Activated naive CD8-positive, alpha-beta T cell treated with anti-CD3 and anti-CD28 coated beads, Interleukin-2, amount 10 ng/mL, durations not matched to agents 7 days and 5 days (primary cell): ENCODE data around the gene ZFYVE21. TPM values are rescaled to one million over a fixed set of nuclear protein-coding genes. Genes with fewer than 3 reads are reported as not detected.

Experiments used
- ATAC-seq: fragments of 150-1000 bp; cut with Tn5 transposase; one replicate; pipeline ENCODE4 v1.10.0; 2021; ENCODE audit warnings: low read depth, moderate library complexity
- POLR2A ChIA-PET: fragments of 350-600 bp; sonication (Branson Sonifier 250); formaldehyde crosslinking; loops from one replicate; lab custom pipeline; 2021; ENCODE audit warnings: antibody characterized with exemption; lab: Charles Lee
- DNase-seq: peaks from one replicate; pipeline ENCODE4 v3.0.0; 2021
- H3K27ac Mint-ChIP-seq: one replicate; pipeline ENCODE4 v1.8.0; 2022; ENCODE audit warnings: mild to moderate bottlenecking, mixed read lengths
- H3K27me3 Mint-ChIP-seq: one replicate; pipeline ENCODE4 v1.8.0; 2022; ENCODE audit warnings: mild to moderate bottlenecking, moderate library complexity, mixed read lengths
- H3K36me3 Mint-ChIP-seq: one replicate; pipeline ENCODE4 v1.8.0; 2021; ENCODE audit warnings: mild to moderate bottlenecking, mixed read lengths
- H3K4me1 Mint-ChIP-seq: one replicate; pipeline ENCODE4 v1.8.0; 2021; ENCODE audit warnings: mixed read lengths
- H3K4me3 Mint-ChIP-seq: one replicate; pipeline ENCODE4 v1.8.0; 2022; ENCODE audit warnings: mild to moderate bottlenecking, moderate library complexity, mixed read lengths
- H3K9me3 Mint-ChIP-seq: one replicate; pipeline ENCODE4 v1.8.0; 2021; ENCODE audit warnings: mixed read lengths
- total RNA-seq, 2 experiments: library from RNA; stranded (reverse); gene quantifications; one replicate each; pipeline ENCODE4 v1.2.3, GENCODE V29; 2021

Gene ZFYVE21
- total RNA-seq, 2 experiments from 2014 or later: 18.5 to 19.5 TPM

DNA sequence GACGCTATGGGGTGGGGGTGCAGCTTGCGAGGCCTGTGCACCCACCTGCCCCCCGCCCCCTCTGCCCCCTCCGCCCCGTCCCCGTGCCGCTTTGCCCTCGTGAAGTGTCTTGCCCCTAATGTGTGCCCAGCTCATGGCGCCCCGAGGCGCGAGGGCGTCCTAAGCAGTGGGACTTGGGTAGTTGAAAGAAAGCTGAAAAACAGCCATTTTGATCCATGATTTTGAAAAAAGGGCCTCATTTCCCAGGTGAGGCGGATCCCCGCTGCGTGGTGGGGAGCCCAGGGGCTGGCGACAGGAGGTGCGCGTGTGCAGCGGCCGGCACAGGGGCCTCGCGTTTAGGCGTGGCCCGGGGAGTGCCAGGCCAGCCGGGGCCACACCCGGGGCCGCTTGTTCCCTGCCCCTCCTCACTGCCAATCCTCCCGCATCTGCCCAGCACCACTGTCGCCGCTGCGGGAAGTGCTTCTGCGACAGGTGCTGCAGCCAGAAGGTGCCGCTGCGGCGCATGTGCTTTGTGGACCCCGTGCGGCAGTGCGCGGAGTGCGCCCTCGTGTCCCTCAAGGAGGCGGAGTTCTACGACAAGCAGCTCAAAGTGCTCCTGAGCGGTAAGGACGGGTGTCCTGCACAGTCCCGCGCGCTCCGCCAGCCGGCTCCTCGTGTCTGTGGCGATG, 11.8 kb downstream of the ZFYVE21 start:
- no peak for ATAC-seq

DNA sequence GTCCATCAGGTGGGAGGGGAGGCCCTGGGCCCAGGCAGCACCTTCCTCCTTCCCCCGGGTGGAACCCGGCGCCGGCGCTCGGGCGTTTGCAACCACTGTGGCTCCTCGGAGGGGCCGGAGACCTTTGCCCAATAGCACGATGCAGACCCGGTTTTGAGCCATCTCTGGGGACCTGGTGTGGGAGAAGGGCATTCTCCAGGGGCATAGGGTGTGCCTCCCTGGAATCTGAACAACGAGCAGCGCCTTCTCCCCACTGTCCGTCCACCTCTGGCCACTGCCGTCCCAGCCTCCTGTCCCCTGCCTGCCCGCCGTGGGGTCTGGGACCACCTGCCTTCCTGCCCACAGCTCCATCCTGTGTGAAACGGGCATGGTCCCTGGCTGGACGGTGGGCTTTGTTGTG, 12.5 kb downstream of the ZFYVE21 start:
- no peak overlapping the region for H3K27ac Mint-ChIP-seq
- H3K4me1 Mint-ChIP-seq: no peaks in the 10 kb centered on the region
- H3K9me3 Mint-ChIP-seq: no peaks in the 10 kb centered on the region
- POLR2A ChIA-PET: no interaction called here
- DNase-seq (no peak), ATAC-seq (no peak)
- no peaks in the 10 kb centered on the region for H3K36me3 Mint-ChIP-seq
- no peaks in the 10 kb centered on the region for H3K27me3 Mint-ChIP-seq
- no peak overlapping the region for H3K4me3 Mint-ChIP-seq

More for the DNA sequence above, 11.8 kb downstream of the ZFYVE21 start:
- Mint-ChIP-seq H3K4me3 (no peak overlapping the region), H3K36me3 (no peaks in the 10 kb centered on the region), H3K4me1 (no peaks in the 10 kb centered on the region), H3K9me3 (no peaks in the 10 kb centered on the region), H3K27ac (no peak overlapping the region), H3K27me3 (no peaks in the 10 kb centered on the region)
- POLR2A ChIA-PET: no interaction called here
- no peak for DNase-seq

DNA sequence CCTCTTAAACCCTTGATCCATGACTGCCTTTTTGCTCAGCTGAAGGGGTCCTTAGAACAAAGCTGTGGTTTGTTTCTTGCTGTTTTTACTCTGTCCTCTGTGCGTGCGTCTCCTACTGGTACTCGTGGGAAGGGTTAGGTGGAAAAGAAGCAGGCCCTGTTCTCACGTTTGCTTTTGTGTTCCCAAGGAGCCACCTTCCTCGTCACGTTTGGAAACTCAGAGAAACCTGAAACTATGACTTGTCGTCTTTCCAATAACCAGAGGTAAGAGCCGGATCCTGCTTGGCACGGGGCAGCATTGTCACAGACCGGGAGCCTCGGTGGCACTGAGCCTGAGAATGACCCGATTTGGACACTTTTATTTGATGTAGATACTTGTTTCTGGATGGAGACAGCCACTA, 13.1 kb downstream of the ZFYVE21 start:
- Mint-ChIP-seq H3K27me3 (no peaks in the 10 kb centered on the region), H3K27ac (no peak overlapping the region), H3K36me3 (no peaks in the 10 kb centered on the region), H3K4me3 (no peak overlapping the region), H3K9me3 (no peaks in the 10 kb centered on the region), H3K4me1 (no peaks in the 10 kb centered on the region)
- DNase-seq (no peak), ATAC-seq (no peak)
- POLR2A ChIA-PET: no interaction called here

DNA sequence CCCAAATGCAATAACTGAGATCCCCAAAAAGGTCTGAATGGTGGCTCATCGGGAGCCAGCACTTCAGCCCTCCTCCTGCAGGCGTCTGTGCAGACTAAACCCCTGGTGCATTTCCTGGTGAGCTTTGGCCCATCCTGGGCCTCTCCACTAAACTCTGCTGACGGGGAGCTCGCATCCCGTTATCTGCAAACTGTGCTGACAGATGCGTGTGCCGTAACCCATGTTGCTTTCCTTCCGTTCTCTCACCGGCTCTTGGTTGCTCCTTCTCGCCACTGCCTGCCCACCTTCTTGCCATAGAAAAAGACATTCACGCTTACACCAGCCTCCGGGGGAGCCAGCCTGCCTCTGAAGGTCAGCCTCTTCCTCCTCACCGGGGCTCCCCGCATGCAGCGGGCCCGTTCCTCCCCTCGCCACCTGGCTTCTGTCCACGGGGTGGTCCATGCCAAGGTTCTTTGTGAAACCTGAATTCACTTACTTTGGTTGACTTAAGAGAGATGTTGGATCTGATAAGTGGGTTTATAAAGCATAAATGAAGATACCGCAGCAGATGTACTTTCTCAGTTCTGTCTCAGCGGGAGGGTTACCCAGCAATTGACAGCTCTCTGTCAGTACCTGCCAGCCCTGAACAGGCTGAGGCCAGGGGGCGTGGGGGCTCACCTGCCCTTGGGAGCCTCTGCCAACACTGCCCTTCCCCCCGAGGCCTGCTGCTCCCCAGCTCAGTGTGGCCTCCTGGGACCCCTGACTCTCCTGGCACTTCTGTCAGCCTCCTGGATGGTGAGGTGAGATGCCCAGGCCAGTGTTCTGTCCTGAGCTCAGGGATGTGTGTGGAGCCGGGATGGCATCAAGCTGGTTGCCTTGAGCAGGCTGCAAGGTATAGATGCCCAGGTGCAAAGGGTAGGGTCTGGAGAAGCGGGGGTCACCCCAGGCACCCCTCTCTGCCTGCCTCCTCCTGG, 14.2 kb downstream of the ZFYVE21 start:
- Mint-ChIP-seq H3K27ac (no peak overlapping the region), H3K27me3 (no peaks in the 10 kb centered on the region), H3K4me3 (no peak overlapping the region)

DNA sequence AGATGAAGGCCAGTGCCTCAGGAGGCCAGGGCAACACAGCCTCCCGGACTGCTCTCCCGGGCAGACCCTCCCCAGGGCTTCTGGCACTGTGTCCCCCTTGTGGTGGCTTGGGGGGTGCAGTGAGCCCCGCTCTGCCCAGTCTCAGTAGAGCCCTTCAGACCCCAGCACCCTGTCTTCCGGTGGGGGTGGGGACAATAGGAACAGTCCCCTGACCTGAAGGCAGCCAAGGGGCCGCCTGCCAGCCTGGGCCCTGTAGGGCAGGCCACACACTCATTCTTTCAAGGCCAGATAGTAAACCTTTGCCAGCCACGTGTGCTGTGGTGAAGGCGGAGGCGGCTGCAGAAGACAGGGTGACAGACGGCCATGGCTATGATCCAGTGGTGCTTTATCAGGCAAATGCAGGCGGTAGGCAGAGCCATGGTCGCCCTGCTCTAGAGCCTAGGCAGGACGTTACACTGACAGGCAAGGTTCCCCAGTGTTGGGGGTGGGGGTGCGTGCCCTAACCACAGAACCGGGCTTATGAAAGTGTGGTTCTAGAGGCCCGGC, 15.0 kb downstream of the ZFYVE21 start:
- Mint-ChIP-seq H3K4me3 (no peak overlapping the region), H3K36me3 (no peaks in the 10 kb centered on the region), H3K4me1 (no peaks in the 10 kb centered on the region), H3K27ac (no peak overlapping the region), H3K9me3 (no peaks in the 10 kb centered on the region), H3K27me3 (no peaks in the 10 kb centered on the region)
- ATAC-seq: no peak
- POLR2A ChIA-PET: interaction anchor here (1.1 kb wide), 1 partner anchor 15 kb away, joined by 3 read pairs; the partner anchor contains the start of gene ZFYVE21
- DNase-seq: no peak

More for the DNA sequence above, 14.2 kb downstream of the ZFYVE21 start:
- no peak for ATAC-seq
- Mint-ChIP-seq H3K9me3 (no peaks in the 10 kb centered on the region), H3K36me3 (no peaks in the 10 kb centered on the region), H3K4me1 (no peaks in the 10 kb centered on the region)
- POLR2A ChIA-PET: interaction anchor here (1.1 kb wide), 1 partner anchor 14 kb away, joined by 3 read pairs; the partner anchor contains the start of gene ZFYVE21
- no peak for DNase-seq

DNA sequence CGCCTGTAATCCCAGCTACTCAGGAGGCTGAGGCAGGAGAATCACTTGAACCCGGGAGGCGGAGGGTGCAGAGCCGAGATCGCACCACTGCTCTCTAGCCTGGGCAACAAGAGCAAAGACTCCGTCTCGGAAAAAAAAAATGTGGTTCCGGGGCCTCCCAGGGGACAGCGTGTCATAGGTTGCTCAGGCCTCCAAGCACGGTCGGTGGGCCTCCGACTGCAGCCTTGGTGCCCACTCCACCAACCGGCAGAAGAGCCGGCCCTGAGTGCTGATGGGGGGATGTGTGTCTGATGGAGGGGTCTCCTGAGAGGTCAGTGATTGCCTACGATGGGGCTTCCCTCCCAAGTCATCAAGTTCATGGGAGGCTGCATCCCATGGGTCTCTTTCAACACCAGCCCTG, 15.9 kb downstream of the ZFYVE21 start:
- POLR2A ChIA-PET: no interaction called here
- ATAC-seq: no peak
- H3K4me1 Mint-ChIP-seq: no peaks in the 10 kb centered on the region
- no peak overlapping the region for H3K4me3 Mint-ChIP-seq
- DNase-seq: no peak
- H3K36me3 Mint-ChIP-seq: no peaks in the 10 kb centered on the region
- H3K27me3 Mint-ChIP-seq: no peaks in the 10 kb centered on the region
- H3K27ac Mint-ChIP-seq: no peak overlapping the region
- no peaks in the 10 kb centered on the region for H3K9me3 Mint-ChIP-seq

DNA sequence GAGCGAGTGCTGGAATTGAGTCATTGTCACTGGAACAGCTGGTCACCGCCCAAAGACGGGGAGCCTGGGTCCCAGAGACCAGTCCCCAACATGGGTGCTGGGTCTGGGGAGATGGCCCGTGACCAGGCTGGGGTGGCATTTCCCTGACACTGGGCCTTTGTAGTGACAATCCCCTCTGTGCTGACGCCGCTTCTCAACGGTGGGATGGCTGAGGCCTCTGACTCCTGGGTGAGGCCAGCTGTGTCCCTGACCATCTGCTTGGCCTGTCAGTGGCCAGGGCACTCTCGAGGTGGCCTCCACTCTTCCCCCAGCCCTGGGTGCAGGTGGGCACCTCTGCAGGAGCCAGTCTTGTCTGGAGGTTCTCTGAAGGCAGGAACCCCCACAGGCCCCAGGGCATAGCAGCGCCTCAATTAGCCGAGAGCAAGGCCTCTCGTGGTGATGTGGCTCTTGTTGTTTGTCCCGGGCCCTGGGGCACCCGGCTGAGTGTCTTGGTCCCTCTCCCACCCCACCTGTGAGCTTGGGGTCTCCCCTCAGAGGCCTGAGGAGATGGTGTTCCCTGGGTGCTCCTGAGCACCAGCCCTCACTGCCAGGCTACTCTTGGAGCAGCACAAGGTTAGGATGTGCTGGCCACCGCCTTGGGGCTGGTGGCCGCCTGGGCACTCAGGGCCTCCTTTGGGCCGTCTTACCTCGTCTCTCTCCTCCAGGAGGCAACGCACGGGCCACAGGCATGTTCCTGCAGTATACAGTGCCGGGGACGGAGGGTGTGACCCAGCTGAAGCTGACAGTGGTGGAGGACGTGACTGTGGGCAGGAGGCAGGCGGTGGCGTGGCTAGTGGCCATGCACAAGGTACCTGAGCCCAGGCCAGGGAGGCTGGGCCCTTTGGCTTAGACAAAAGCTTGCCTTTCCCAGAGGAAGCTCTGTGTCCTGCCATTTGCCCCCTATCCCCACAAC, 16.6 kb downstream of the ZFYVE21 start:
- Mint-ChIP-seq H3K36me3 (no peaks in the 10 kb centered on the region), H3K27me3 (no peaks in the 10 kb centered on the region), H3K4me1 (no peaks in the 10 kb centered on the region), H3K4me3 (no peak overlapping the region), H3K27ac (no peak overlapping the region), H3K9me3 (no peaks in the 10 kb centered on the region)
- ATAC-seq (no peak), DNase-seq (no peak)
- POLR2A ChIA-PET: no interaction called here

DNA sequence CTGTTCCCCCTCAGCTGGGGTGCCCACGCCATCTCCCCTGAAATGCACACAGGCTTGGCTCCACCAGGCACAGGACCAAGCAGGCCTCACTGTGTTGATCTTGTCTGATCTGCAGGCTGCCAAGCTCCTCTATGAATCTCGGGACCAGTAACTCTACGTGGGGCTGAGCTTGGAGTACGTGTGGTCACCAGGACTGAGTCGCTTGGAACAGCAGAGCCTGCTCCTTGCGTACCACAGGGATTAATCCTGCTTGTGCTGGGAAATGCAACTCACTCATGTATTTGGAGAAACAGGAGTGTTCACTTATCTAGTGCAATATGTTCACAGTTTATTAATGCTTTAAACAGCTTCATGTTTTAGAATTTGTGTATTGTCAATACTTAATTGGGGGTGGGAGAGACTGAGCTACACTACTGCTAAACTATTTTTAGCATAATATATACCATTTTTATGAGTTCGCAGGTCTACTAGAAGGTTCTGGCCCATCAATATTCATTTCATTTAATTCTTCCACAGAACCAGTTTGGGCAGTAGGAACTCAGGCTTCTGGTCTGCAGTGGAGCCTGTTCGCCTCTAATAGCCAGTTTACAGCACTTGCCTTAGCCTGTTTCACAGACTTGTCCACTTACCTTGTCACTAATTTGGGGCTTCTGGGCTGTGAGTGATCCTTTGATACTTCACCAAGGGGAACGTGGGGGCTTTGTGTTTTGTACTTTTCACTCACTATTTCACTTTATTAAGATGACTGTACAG, 17.4 kb downstream of the ZFYVE21 start:
- Mint-ChIP-seq H3K36me3 (no peaks in the 10 kb centered on the region), H3K4me1 (no peaks in the 10 kb centered on the region), H3K4me3 (no peak overlapping the region), H3K27ac (no peak overlapping the region), H3K9me3 (no peaks in the 10 kb centered on the region), H3K27me3 (no peaks in the 10 kb centered on the region)
- no peak for ATAC-seq
- DNase-seq: no peak
- POLR2A ChIA-PET: no interaction called here

DNA sequence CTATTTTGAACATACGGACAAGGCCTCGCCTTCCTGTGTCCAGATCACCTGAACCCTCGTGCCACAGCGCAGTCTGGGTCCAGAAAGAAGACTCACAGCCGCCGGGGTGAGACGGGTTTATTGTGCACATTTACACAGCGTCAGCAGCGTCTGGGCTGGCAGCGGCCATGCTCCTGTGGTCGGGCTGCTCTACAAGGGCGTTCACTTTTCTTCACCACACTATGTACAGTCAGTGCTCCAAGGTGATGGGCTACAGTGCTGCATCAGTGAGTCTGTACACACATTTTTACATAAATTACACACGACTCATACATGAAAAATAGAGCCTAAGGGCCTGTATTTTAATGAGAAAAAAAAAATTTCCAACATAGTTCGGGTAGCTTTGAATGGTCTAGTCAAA, 18.0 kb downstream of the ZFYVE21 start:
- POLR2A ChIA-PET: no interaction called here
- ATAC-seq (no peak), DNase-seq (no peak)
- H3K27me3 Mint-ChIP-seq: no peaks in the 10 kb centered on the region
- no peaks in the 10 kb centered on the region for H3K9me3 Mint-ChIP-seq
- no peaks in the 10 kb centered on the region for H3K36me3 Mint-ChIP-seq
- H3K4me1 Mint-ChIP-seq: no peaks in the 10 kb centered on the region
- H3K27ac Mint-ChIP-seq: no peak overlapping the region
- no peak overlapping the region for H3K4me3 Mint-ChIP-seq

DNA sequence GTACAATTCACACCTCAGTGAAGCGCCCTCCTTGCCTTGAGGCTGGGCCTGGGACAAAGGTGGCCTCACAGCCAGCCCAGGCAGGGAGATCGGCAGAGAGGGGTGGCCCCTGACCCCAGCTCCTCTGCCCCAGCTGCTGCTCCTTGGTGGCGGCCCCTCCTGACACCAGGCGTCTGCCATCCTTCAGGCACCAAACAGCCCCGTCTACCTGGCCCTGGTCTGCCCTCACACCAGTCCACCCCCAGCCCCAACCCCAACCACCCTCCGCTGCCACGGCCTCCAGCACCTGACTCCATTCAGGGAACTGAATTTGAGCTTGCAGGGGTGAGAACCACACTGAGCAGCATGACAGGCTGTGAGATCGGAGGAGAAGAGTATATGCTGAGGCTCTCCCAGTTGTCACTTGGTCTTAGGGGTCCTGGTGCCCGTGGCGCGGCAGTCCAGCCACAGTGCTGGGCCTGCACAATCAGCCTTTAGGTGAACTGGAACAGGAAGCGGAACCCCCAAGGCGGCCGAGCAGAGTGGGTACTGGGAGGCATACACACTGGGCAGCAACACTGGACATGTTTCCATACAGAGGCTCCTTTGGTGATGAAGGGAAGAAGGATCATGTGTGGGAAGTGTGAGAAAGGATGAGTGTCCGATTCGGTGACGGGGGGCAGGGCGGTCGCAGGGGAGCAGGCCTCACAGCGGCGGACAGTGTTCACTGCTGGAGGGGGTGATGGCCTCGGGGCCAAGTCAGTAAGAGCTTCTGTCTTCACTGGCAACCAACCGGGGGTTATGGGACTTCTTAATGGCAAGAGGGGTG, 18.7 kb downstream of the ZFYVE21 start:
- H3K36me3 Mint-ChIP-seq: no peaks in the 10 kb centered on the region
- POLR2A ChIA-PET: no interaction called here
- no peak for ATAC-seq
- H3K9me3 Mint-ChIP-seq: no peaks in the 10 kb centered on the region
- H3K27ac Mint-ChIP-seq: no peak overlapping the region
- H3K27me3 Mint-ChIP-seq: no peaks in the 10 kb centered on the region
- no peak for DNase-seq
- H3K4me1 Mint-ChIP-seq: no peaks in the 10 kb centered on the region
- no peak overlapping the region for H3K4me3 Mint-ChIP-seq

DNA sequence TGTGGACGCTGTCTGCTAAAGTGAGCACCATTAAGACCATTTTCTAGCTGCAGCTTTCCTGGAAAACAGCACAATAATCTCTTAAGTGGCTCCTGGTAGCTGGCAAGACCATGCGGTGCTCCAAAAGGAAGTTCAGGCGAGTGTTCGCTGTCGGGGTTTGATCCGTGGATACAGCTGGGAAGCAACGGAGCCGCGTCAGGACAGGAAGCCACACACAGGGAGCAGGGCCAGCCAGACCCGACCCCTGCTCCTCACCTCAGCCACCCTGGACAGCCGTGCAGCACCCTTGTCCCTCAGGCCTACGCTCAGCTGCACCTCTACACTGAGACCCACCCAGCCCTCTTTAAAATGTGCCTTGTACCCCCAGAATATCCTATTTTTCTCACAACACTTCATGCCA, 19.4 kb downstream of the ZFYVE21 start:
- H3K4me1 Mint-ChIP-seq: no peaks in the 10 kb centered on the region
- no peaks in the 10 kb centered on the region for H3K36me3 Mint-ChIP-seq
- no peaks in the 10 kb centered on the region for H3K9me3 Mint-ChIP-seq
- H3K27me3 Mint-ChIP-seq: no peaks in the 10 kb centered on the region
- POLR2A ChIA-PET: no interaction called here
- no peak overlapping the region for H3K27ac Mint-ChIP-seq
- H3K4me3 Mint-ChIP-seq: no peak overlapping the region
- no peak for ATAC-seq
- no peak for DNase-seq

DNA sequence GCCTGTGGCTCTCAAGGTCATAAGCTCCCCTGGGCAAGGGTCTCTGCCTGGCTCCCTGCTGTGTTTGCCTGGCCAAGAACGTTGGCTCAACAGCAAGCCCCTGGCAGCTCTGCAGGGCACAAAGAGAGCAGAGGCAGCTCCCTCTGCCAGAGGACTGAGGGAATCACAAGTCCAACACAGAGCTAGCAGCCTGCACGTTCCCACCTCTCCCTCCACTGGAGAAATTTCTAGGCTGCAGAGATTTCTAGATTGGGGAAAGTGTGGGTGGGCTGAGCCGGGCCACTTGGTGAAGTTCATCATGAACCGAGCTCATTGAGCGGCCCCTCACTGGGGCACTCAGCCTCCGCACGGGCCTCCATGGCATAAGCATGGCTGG, 19.8 kb downstream of the ZFYVE21 start:
- Mint-ChIP-seq H3K36me3 (no peaks in the 10 kb centered on the region), H3K4me1 (no peaks in the 10 kb centered on the region), H3K27me3 (no peaks in the 10 kb centered on the region), H3K9me3 (no peaks in the 10 kb centered on the region), H3K27ac (no peak overlapping the region), H3K4me3 (no peak overlapping the region)
- DNase-seq (no peak), ATAC-seq (no peak)
- POLR2A ChIA-PET: no interaction called here
